ENCODE results near the gene HOXB13.

HOXB13 gene

DNA sequence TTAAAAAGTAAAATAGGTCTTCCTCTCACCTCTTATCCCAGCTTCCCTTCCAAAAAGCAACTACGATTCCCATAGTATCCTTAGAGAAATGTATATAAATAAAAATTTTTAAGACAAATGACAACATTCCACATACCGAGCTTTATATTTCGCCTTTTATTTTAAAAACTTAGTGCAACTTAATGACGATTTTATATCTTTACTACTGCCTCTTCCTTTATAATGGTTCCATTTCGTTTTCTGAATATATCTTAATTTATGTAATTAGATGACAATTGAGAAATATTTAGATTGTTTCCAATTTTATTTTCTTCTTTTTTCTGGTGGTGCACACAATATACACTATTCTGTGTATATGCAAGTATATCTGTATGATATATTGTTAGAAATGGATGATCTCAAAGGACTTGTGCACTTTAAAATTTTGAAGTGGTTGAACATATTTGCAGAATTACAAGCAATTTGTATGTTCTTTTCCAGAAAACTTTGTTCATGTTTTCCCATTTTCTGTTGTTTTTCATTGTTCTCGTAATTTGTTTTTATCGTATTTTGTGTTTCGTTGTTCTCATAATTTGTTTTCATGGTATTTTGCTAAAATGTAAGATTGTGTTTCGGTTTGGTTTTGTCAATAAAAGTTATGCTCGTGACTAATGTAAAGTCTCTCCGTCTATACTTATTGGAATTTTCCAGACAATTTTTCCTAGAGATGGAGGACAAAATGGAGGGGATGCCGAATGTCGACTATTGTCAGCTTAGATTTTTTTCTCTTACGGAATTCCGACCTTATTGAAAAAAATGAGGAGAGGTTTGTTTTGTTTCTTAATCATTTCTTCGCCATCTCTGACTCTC lies 20.4 kb upstream of the HOXB13 start:
- DNase-seq (ENCODE audit: low spot score): no peak

- DNase-seq (ENCODE audit: low spot score): no peak
Measured at GRCh38 chr17:48747445-48748363, 19.2 kb upstream of the HOXB13 start.

DNA sequence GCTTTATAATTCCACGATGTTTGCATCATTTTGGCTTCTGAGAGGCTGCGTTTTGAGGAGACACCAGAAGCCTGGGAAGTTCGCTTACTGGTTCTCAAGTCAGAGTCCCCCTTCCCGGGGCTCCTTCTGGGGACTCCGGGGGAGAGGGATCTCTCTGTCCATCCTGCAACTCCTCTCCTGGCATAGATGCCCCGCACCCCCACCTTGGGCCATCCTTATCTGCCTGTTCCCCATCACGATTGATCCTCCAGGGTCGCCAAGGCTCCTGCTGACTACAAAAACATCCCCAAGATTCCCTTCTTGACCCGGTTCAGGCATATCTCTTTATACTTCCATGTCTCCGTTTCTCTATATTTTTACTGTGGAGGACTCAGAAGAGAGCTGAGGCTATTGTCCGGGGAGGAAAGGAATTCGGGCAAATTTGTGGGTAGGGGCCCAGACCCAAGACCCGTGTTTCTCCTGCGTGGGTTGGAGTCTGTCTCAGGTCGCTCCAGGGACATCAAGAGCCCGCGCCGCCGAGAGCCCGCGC lies 18.4 kb upstream of the HOXB13 start:
- no peak for DNase-seq (ENCODE audit: low spot score)

DNA sequence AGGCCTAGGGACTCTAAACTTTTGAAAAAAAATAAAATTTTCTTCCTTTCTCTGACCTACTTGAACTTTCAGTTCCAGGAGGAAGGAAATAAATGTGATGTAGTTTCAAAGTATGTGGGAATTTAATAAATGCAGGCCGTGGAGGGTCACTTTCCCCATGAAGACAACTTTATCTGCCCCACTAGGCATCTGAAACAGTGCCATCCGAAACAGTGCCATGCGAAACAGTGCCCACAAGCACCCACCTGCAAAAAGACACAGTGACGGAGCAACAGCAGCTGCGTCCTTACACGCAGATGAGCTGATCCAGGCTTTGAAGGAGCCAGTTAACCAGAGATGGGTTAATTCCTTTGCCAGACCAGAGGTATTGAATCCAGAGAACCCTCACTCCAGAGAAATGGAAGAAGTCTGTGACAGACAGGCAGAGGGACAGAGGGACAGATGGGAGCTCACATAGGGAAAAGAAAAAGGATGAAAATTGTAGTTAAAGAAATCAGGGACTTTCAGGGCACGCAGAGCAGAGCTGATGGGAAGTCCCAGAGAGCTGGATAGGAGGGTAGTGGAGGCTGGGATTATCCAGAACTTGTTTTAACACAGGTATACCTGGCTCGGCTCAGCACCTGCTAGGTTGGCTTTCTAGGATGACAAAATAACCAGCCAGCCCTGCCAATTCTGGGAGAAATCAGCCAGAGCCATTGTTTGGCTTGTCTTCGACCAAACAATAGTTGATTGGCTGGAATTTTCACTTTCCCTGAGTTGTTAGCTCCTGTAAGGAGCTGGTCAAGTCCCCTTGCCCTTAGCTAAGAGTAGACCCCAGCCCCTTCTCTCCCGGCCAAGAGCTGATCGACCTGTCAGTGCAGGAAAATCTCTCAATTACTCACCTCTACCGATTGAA lies 17.1 kb upstream of the HOXB13 start:
- no peak for DNase-seq (ENCODE audit: low spot score)

- DNase-seq (ENCODE audit: low spot score): no peak
Measured at GRCh38 chr17:48740537-48740936, 12.0 kb upstream of the HOXB13 start.

GRCh38 chr17:48738803-48739526 lies 10.4 kb upstream of the HOXB13 start:
- no peak for DNase-seq (ENCODE audit: low spot score)

GRCh38 chr17:48738424-48738802 lies 9.9 kb upstream of the HOXB13 start:
- DNase-seq (ENCODE audit: low spot score): no peak

DNA sequence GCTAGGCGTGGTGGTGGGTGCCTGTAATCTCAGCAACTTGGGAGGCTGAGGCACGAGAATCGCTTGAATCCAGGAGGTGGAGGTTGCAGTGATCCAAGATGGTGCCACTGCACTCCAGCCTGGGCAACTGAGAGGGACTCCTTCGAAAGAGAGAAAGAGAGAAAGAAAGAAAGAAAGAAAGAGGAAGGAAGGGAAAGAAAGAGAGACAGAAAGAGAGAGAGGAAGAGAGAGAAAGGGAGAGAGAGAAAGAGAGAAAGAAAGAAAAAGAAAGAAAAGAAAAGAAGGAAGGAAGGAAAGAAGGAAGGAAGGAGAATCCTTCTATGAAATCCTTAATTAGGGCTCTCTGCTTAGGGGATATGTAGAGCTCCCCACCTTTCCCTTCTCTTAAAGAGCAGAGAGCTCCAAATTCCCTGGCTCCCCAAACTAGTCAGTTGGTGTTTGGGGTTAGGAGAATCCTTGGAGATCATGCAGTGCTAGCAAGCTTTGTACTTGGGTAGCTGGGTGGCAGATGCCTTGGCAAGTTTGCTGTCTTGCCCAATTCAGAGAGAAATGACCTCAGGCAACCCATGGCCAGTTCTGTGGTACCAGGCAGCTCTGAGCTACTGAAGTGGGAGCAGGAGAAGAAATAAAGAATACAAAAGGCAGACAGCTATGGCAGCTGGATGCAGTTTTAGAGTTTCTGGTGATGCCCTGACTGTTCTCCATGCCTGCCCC lies 8.9 kb upstream of the HOXB13 start:
- no peak for DNase-seq (ENCODE audit: low spot score)

DNA sequence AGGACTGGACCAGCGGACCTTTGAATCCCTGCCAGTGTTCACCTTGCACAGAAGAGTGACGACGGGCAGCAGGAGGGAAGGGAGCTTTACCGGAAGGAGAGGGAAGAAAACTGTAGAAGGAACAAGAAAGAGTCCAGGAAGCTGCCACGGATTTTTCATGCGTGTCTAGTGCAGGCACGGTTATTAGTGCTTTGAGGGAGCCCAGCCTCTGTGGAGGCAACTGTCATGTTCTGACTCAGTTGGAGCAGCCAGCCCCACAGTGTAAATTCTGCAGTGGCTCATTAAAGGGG lies 6.5 kb upstream of the HOXB13 start:
- no peak for DNase-seq (ENCODE audit: low spot score)

DNA sequence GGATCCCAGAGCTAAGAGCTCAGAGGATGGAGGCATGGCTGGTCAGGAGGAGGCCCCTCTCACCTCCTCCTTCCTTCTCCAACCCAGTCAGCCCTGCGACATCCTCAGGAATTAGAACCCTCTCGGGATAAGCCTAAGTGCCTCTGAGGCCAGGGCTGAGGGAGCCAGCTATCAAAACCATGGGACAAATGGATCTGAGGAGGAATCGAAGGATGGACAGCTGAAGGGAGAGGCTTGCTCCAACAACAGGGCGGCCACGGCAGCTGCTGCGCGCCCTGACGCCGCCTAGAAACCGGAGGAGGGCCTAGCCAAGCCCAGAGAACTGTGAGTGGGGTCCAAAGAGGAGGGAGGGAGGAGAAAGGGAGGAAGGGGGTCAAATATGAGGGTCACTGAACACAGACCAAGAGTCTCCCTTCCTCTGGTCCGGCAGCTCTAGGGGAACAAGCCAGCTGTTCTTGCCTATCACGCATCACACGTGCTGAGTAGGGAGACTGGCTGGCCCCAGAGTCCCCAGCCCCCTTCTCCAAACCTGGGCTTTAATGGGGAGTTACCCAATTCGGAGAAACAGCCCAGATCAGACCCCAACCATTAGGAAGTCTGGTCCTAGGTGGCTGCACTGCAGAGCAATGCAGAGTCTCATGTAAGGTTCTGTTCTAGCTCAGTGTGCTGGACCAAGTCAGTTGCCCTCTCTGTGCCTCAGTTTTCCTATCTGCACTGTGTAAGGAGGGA lies 5.9 kb upstream of the HOXB13 start:
- no peak for DNase-seq (ENCODE audit: low spot score)

DNA sequence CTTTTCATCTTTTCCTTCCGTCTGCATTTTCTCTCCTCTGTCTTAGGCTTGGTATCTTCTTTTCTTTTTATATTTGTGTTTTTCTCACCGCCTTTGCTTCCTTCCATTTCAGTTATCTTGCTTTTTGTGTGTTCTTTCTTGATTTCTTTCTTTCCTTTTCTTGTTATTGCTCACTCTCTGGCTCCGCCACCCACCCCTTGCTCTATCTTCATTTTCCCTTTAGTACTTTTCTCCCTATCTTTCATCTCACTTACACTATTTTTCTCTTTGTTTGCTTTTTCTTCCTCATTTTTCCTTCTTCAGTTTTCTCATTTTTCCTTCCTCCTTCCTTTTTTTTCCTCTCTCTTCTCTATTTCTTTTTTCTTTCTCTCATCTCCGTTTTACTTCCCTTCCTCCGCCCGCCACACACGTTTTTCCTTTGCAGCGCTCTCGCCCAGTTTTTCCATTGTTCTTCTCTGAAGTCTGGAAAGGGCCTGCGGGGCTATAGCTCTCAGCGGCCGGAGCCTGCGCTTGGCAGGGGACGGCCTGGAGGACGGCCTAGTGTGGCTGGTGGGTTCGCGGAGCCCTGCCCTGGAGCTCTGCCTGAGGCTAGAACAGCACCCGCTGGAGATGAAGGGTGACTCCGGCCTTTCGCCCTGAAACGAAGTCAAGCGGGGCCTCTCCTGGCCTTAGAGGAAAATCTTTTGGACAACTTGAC lies 5.2 kb upstream of the HOXB13 start:
- no peak for DNase-seq (ENCODE audit: low spot score)

- DNase-seq (ENCODE audit: low spot score): no peak
Measured at GRCh38 chr17:48732688-48733629, 4.4 kb upstream of the HOXB13 start.

DNA sequence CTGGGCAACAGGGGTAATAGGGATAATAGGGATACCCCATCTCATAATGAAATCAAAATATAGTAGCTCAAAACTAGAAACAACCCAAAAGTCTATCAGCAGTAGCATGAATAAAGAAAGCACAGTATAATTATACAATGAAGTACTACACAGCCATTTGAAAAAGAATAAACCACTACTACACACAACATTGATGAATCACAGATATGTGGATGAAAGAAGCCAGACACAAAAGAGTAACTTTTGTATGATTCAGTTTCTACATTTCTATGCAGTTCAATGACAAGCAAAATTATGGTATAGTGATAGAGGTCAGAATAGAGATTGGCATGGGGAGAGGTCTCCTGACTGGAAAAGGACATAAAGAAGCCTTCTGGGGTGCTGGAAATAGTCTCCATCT lies 2.8 kb upstream of the HOXB13 start:
- no peak for DNase-seq (ENCODE audit: low spot score)

DNA sequence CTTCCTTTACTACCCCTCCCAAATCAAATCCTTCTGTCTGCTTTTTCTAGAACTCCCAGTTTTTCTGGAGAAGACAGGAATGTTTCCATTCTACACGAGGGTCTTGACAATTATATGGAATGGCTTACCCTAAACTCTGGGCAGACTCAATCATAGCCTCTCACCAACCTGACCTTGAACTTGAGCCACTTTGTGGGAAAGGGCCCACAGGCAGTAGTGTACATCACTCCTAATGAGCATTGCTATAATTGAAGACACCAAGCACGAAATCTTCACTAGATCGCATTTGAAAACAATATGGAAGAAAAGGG lies 1.6 kb upstream of the HOXB13 start:
- DNase-seq (ENCODE audit: low spot score): no peak

DNA sequence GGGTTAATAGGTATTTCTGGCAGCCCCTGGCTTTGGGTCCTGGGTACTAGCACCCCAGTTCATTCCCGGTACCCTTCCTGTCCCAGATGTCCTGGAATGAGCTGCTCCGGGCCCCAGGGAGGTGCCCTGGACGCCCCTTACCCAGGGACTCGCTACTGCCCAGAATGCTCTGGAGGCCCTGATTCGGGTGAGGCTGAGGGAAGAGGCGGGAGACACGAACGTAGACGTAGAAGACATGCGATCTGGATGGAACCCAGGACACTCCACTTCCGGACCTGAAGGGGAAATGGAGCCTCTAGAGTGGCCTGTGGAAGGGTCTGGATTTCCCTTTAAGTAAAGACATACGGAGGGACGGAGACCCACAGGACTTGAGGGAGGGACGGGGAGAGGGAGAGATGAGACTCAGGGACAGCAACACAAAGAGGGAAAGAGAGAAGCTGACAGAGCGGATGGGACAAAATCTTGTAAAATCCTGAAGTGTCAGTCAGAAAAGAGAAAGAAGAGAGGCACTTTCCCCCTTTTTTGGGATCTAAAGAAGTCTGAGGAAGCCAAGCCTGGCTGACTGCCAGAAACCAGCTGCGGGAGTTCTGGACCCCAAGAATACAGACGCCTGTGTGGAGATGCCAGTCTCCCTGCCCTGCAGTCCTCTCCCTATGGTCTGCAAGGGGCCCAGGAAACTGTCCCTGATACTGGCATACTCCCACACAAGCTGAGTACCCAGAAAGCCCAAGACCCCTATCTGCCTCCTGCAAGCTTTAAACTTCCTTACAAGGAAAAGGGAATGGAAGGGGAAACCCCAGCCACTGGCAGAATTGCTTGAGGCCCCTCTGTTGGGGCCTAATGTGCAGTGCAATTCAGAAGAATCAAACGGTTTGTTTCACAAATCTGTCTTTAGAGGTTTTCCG lies 1.0 kb upstream of the HOXB13 start:
- DNase-seq (ENCODE audit: low spot score): no peak

- DNase-seq (ENCODE audit: low spot score): no peak
Measured at GRCh38 chr17:48727415-48728175, 955 bp downstream of the HOXB13 start.

- no peak for DNase-seq (ENCODE audit: low spot score)
Measured at GRCh38 chr17:48726916-48727286, 1.6 kb downstream of the HOXB13 start.

Measured in activated CD4-positive, alpha-beta T cell treated with anti-CD3 and anti-CD28 coated beads, Interleukin-2, Interleukin-4, amounts not matched to agents 100 ng/mL and 50 ng/mL, durations not matched to agents 16 hours and 8 hours (primary cell).